Measurements from ENCODE around the gene AXDND1. TPM values are rescaled to one million over a fixed set of nuclear protein-coding genes. Genes with fewer than 3 reads are reported as not detected.

Gene AXDND1
- under 1 TPM in 1 of 2 experiments, not detected in 1; 0.21 TPM for total RNA-seq

GRCh38 chr1:179365342-179366092 is at the start of gene AXDND1:
TSS of gene AXDND1 (plus strand) at chr1:179365971. CDS start at chr1:179366510, 539 bp downstream.
- ChIA-PET CTCF (interaction anchor here (0.9 to 1.5 kb wide), 5 partner anchors 71 to 285 kb away, joined by 3 to 6 read pairs (median 3); partner anchors contain the start of gene TOR3A), POLR2A (interaction anchor here (0.5 to 1.8 kb wide), 5 partner anchors 9 to 500 kb away, joined by 3 to 15 read pairs (median 3); partner anchors contain the start of gene SOAT1)

- ChIA-PET POLR2A (no interaction called here), CTCF (no interaction called here)
Observed at GRCh38 chr1:179318491-179318890, 47.3 kb upstream of the AXDND1 start.

- ChIA-PET POLR2A (no interaction called here), CTCF (no interaction called here)
Observed at GRCh38 chr1:179321533-179322216, 44.1 kb upstream of the AXDND1 start.

GRCh38 chr1:179322557-179322956 is 43.2 kb upstream of the AXDND1 start:
- ChIA-PET POLR2A (no interaction called here), CTCF (interaction anchor here (0.6 kb wide), 1 partner anchor 66 kb away, joined by 3 read pairs; no protein-coding TSS in a partner anchor)

- ChIA-PET POLR2A (no interaction called here), CTCF (interaction anchor here (0.6 kb wide), 1 partner anchor 67 kb away, joined by 3 read pairs; no protein-coding TSS in a partner anchor)
Observed at GRCh38 chr1:179323436-179323835, 42.3 kb upstream of the AXDND1 start.

- POLR2A ChIA-PET, result interaction anchor here (0.7 kb wide), 1 partner anchor 134 kb away, joined by 3 read pairs; no protein-coding TSS in a partner anchor
- CTCF ChIA-PET, result no interaction called here
Observed at GRCh38 chr1:179325836-179326235, 39.9 kb upstream of the AXDND1 start.

GRCh38 chr1:179326746-179327145 is 39.0 kb upstream of the AXDND1 start:
- POLR2A ChIA-PET, result no interaction called here
- CTCF ChIA-PET, result interaction anchor here (0.7 kb wide), 1 partner anchor 11 kb away, joined by 3 read pairs; no protein-coding TSS in a partner anchor

GRCh38 chr1:179327196-179327595 is 38.6 kb upstream of the AXDND1 start:
- ChIA-PET CTCF (no interaction called here), POLR2A (no interaction called here)

GRCh38 chr1:179327679-179328078 is 38.1 kb upstream of the AXDND1 start:
- CTCF ChIA-PET, result no interaction called here

GRCh38 chr1:179329862-179330261 is 35.9 kb upstream of the AXDND1 start:
- POLR2A ChIA-PET, result no interaction called here

More at GRCh38 chr1:179327679-179328078, 38.1 kb upstream of the AXDND1 start:
- POLR2A ChIA-PET, result no interaction called here

GRCh38 chr1:179334440-179334839 is 31.3 kb upstream of the AXDND1 start:
- ChIA-PET CTCF (interaction anchor here (0.7 kb wide), 1 partner anchor 120 kb away, joined by 3 read pairs; no protein-coding TSS in a partner anchor), POLR2A (no interaction called here)

More at GRCh38 chr1:179329862-179330261, 35.9 kb upstream of the AXDND1 start:
- CTCF ChIA-PET, result no interaction called here

GRCh38 chr1:179337288-179337687 is 28.5 kb upstream of the AXDND1 start:
- CTCF ChIA-PET, result no interaction called here
- POLR2A ChIA-PET, result no interaction called here

GRCh38 chr1:179337942-179338560 is 27.7 kb upstream of the AXDND1 start:
- POLR2A ChIA-PET, result no interaction called here
- CTCF ChIA-PET, result no interaction called here

GRCh38 chr1:179340918-179341317 is 24.9 kb upstream of the AXDND1 start:
- ChIA-PET POLR2A (no interaction called here), CTCF (no interaction called here)

- ChIA-PET POLR2A (no interaction called here), CTCF (no interaction called here)
Observed at GRCh38 chr1:179341943-179342547, 23.7 kb upstream of the AXDND1 start.

- POLR2A ChIA-PET, result no interaction called here
- CTCF ChIA-PET, result no interaction called here
Observed at GRCh38 chr1:179342740-179343404, 22.9 kb upstream of the AXDND1 start.

GRCh38 chr1:179351281-179351680 is 14.5 kb upstream of the AXDND1 start:
- ChIA-PET CTCF (no interaction called here), POLR2A (no interaction called here)

- ChIA-PET POLR2A (interaction anchor here (0.7 kb wide), 1 partner anchor 101 kb away, joined by 4 read pairs; no protein-coding TSS in a partner anchor), CTCF (no interaction called here)
Observed at GRCh38 chr1:179352236-179352635, 13.5 kb upstream of the AXDND1 start.

- ChIA-PET CTCF (no interaction called here), POLR2A (no interaction called here)
Observed at GRCh38 chr1:179353546-179353945, 12.2 kb upstream of the AXDND1 start.
